IMR-90 (cell line): ENCODE results near the gene C10orf95. TPM values are rescaled to one million over a fixed set of nuclear protein-coding genes. Genes with fewer than 3 reads are reported as not detected.

Experiments used
- ATAC-seq: fragments of 200-7000 bp; cut with Tn5 transposase; 2 replicates; pipeline ENCODE4 v1.9.1; 2020; ENCODE audit warnings: low read depth, mild to moderate bottlenecking, moderate library complexity
- BruUV-seq: library from RNA; stranded (reverse); fragments of 400-500 nt; replicated peaks from 2 replicates; lab custom pipeline; 2021; lab: Mats Ljungman, UMichigan
- CTCF ChIA-PET: fragments of 300-600 bp; formaldehyde crosslinking; extraction: SDS; loops from one replicate; lab custom pipeline; 2021; ENCODE audit warnings: antibody characterized with exemption; lab: Yijun Ruan, JAX
- POLR2A ChIA-PET: fragments of 300-600 bp; sonication (Branson Sonifier 250); formaldehyde crosslinking; loops from one replicate; lab custom pipeline; 2022; ENCODE audit warnings: antibody characterized with exemption; ENCODE audit not compliant: unreplicated experiment; lab: Charles Lee
- DNase-seq: peaks from one replicate; pipeline ENCODE4 v3.0.0; 2013
- H2AFZ ChIP-seq: replicated peaks from 2 replicates; pipeline ENCODE3; 2013; ENCODE audit warnings: low read length, mild to moderate bottlenecking; ENCODE audit not compliant: poor library complexity
- H2AK5ac ChIP-seq: 2 replicates; pipeline ENCODE4 v1.6.1; 2013; ENCODE audit warnings: low read depth, low read length, inconsistent platforms
- H2AK9ac ChIP-seq: replicated peaks from 2 replicates; pipeline ENCODE3; 2013; ENCODE audit warnings: mild to moderate bottlenecking, low read depth, low read length, moderate library complexity; ENCODE audit not compliant: poor library complexity
- H2BK120ac ChIP-seq: 2 replicates; pipeline ENCODE4 v1.6.1; 2013; ENCODE audit warnings: low read depth, low read length, inconsistent platforms
- H2BK15ac ChIP-seq: 3 replicates; pipeline ENCODE4 v1.6.1; 2013; ENCODE audit warnings: low read depth, low read length, inconsistent platforms
- H2BK20ac ChIP-seq: 2 replicates; pipeline ENCODE4 v1.6.1; 2013; ENCODE audit warnings: low read depth, mild to moderate bottlenecking, inconsistent platforms, low read length, moderate library complexity
- H2BK5ac ChIP-seq: 2 replicates; pipeline ENCODE4 v1.6.1; 2013; ENCODE audit warnings: mild to moderate bottlenecking, low read depth, low read length, inconsistent platforms; ENCODE audit not compliant: poor library complexity, severe bottlenecking
- H3K14ac ChIP-seq: replicated peaks from 2 replicates; pipeline ENCODE4 v1.6.1; 2013; ENCODE audit warnings: low read depth, low read length, inconsistent platforms
- H3K18ac ChIP-seq: 2 replicates; pipeline ENCODE4 v1.6.1; 2013; ENCODE audit warnings: low read depth, low read length, control low read depth
- H3K23ac ChIP-seq: 2 replicates; pipeline ENCODE4 v1.6.1; 2013; ENCODE audit warnings: low read depth, low read length, inconsistent platforms
- H3K27ac ChIP-seq: 2 replicates; pipeline ENCODE4 v1.5.1; 2013; ENCODE audit warnings: mild to moderate bottlenecking, control low read depth, low read length; ENCODE audit not compliant: insufficient read depth
- H3K27me3 ChIP-seq: 2 replicates; pipeline ENCODE4 v1.6.1; 2013; ENCODE audit warnings: low read length; ENCODE audit not compliant: control insufficient read depth, insufficient read depth
- H3K36me3 ChIP-seq: 2 replicates; pipeline ENCODE4 v1.6.1; 2013; ENCODE audit warnings: low read length, mixed read lengths; ENCODE audit not compliant: control insufficient read depth, insufficient read depth
- H3K4ac ChIP-seq: 2 replicates; pipeline ENCODE4 v1.6.1; 2013; ENCODE audit warnings: low read depth, low read length, inconsistent platforms
- H3K4me1 ChIP-seq: 2 replicates; pipeline ENCODE4 v1.6.1; 2013; ENCODE audit warnings: low read length, mixed read lengths; ENCODE audit not compliant: control insufficient read depth, insufficient read depth
- H3K4me2 ChIP-seq: 2 replicates; pipeline ENCODE4 v1.6.1; 2013; ENCODE audit warnings: low read depth, mild to moderate bottlenecking, control low read depth, low read length, moderate library complexity
- H3K4me3 ChIP-seq: 2 replicates; pipeline ENCODE4 v1.5.1; 2013; ENCODE audit warnings: low read depth, mild to moderate bottlenecking, control low read depth, low read length, moderate library complexity; ENCODE audit not compliant: insufficient read depth
- H3K56ac ChIP-seq: 2 replicates; pipeline ENCODE4 v1.6.1; 2013; ENCODE audit warnings: low read length, inconsistent platforms; ENCODE audit not compliant: insufficient read depth; ENCODE audit errors: extremely low read depth
- H3K79me1 ChIP-seq, 2 experiments: 2 replicates each; pipeline ENCODE4 v1.6.1; 2013; ENCODE audit warnings: low read length in 2 of 2, inconsistent platforms in 1 of 2, low read depth in 1 of 2
- H3K9ac ChIP-seq: 2 replicates; pipeline ENCODE4 v1.6.1; 2013; ENCODE audit warnings: low read depth, low read length, control low read depth
- H3K9me1 ChIP-seq: 2 replicates; pipeline ENCODE4 v1.6.1; 2013; ENCODE audit warnings: low read length, inconsistent platforms; ENCODE audit not compliant: insufficient read depth
- H3K9me3 ChIP-seq: 2 replicates; pipeline ENCODE4 v1.6.1; 2013; ENCODE audit warnings: low read length; ENCODE audit not compliant: control insufficient read depth, insufficient read depth
- H4K20me1 ChIP-seq: 2 replicates; pipeline ENCODE4 v1.6.1; 2013; ENCODE audit warnings: low read length, inconsistent platforms; ENCODE audit not compliant: insufficient read depth
- H4K5ac ChIP-seq: 2 replicates; pipeline ENCODE4 v1.6.1; 2013; ENCODE audit warnings: mild to moderate bottlenecking, low read depth, low read length, control low read depth
- H4K8ac ChIP-seq, 2 experiments: 2 replicates each; pipeline ENCODE4 v1.6.1; 2013; ENCODE audit warnings: low read depth in 2 of 2, low read length in 2 of 2, control low read depth in 1 of 2, inconsistent platforms in 1 of 2
- H4K91ac ChIP-seq: 2 replicates; pipeline ENCODE4 v1.6.1; 2013; ENCODE audit warnings: low read depth, low read length, inconsistent platforms; ENCODE audit not compliant: insufficient read depth
- BHLHE40 ChIP-seq: fragments of 150-350 bp; IDR thresholded peaks from 2 replicates; pipeline ENCODE4 v1.6.1; 2016; ENCODE audit warnings: mild to moderate bottlenecking, low read depth, low read length
- CEBPB ChIP-seq: IDR thresholded peaks from 2 replicates; pipeline ENCODE4 v1.6.1; 2012; ENCODE audit warnings: low read depth, low read length, improper control_type of control experiment
- CHD1 ChIP-seq: IDR thresholded peaks from 2 replicates; pipeline ENCODE4 v1.6.1; 2012; ENCODE audit warnings: low read depth, low read length, improper control_type of control experiment
- FOS ChIP-seq: fragments of 150-350 bp; IDR thresholded peaks from 2 replicates; pipeline ENCODE4 v1.6.1; 2016; ENCODE audit warnings: low read depth, low read length
- MAFK ChIP-seq: IDR thresholded peaks from 2 replicates; pipeline ENCODE4 v1.6.1; 2012; ENCODE audit warnings: low read depth, low read length, improper control_type of control experiment
- MAZ ChIP-seq: IDR thresholded peaks from 2 replicates; pipeline ENCODE4 v1.6.1; 2012; ENCODE audit warnings: low read depth, mild to moderate bottlenecking, low read length, improper control_type of control experiment, moderate library complexity, borderline replicate concordance
- MXI1 ChIP-seq: IDR thresholded peaks from 2 replicates; pipeline ENCODE4 v1.6.1; 2012; ENCODE audit warnings: low read depth, mild to moderate bottlenecking, low read length, moderate library complexity, borderline replicate concordance
- NFE2L2 ChIP-seq: fragments of 150-350 bp; IDR thresholded peaks from 2 replicates; pipeline ENCODE4 v1.6.1; 2016; ENCODE audit warnings: low read depth, mild to moderate bottlenecking, low read length
- POLR2A ChIP-seq: IDR thresholded peaks from 2 replicates; pipeline ENCODE4 v1.6.1; 2012; ENCODE audit warnings: mild to moderate bottlenecking, low read depth, low read length
- RAD21 ChIP-seq: IDR thresholded peaks from 2 replicates; pipeline ENCODE4 v1.6.1; 2012; ENCODE audit warnings: low read length, improper control_type of control experiment
- RCOR1 ChIP-seq: IDR thresholded peaks from 2 replicates; pipeline ENCODE4 v1.6.1; 2012; ENCODE audit warnings: mild to moderate bottlenecking, low read length, improper control_type of control experiment; ENCODE audit not compliant: insufficient replicate concordance
- RFX5 ChIP-seq: IDR thresholded peaks from 2 replicates; pipeline ENCODE4 v1.8.0; 2012; ENCODE audit warnings: low read depth, mild to moderate bottlenecking, low read length, moderate library complexity
- SMC3 ChIP-seq: fragments of 150-350 bp; IDR thresholded peaks from 2 replicates; pipeline ENCODE4 v1.6.1; 2016; ENCODE audit warnings: low read depth, mild to moderate bottlenecking, antibody characterized with exemption, low read length, moderate library complexity
- WGBS, 2 experiments: methylation state at CpG; one replicate each; pipeline versions ENCODE4 v1.1.5 to v1.1.7; 2013; ENCODE audit warnings: missing lambda C conversion rate in 2 of 2; ENCODE audit not compliant: insufficient read length in 1 of 2; ENCODE audit errors: extremely low coverage in 2 of 2; 5-methylcytosine and 5-hydroxymethylcytosine counted together
- dilution Hi-C: fragments of 300-500 bp; cut with HindIII; formaldehyde crosslinking; loops from one replicate; pipeline ENCODE4 v1.14.3; 2018; ENCODE audit warnings: low sequenced_read_pairs; ENCODE audit not compliant: unreplicated experiment
- in situ Hi-C: fragments of 300-500 bp; cut with MboI; formaldehyde crosslinking; loops from 3 replicates; pipeline ENCODE4 v1.14.3; 2019; ENCODE audit warnings: low sequenced_read_pairs, inconsistent platforms, mixed read lengths
- intact Hi-C: fragments of 100-400 bp; cut with micrococcal nuclease; formaldehyde crosslinking; loops from 2 replicates; pipeline ENCODE4 v1.10.0; 2022
- polyA plus RNA-seq, 3 experiments: library from polyadenylated mRNA; depleted of rRNA; stranded (reverse); fragments of >200 nt; gene quantifications; 2 replicates each; pipeline ENCODE4 v1.2.3, GENCODE V29; 2012; ENCODE audit warnings: low replicate concordance in 1 of 3
- total RNA-seq: library from RNA; depleted of rRNA; stranded (reverse); fragments of >200 nt; gene quantifications from 2 replicates; pipeline ENCODE4 v1.2.3, GENCODE V29; 2012
- TF ChIP-seq, protein P1 (sequence below): conservative IDR thresholded peaks from 2 replicates; pipeline ENCODE4 v1.5.1; 2012; ENCODE audit warnings: mild to moderate bottlenecking, low read depth, low read length, improper control_type of control experiment
- TF ChIP-seq, protein P2 (sequence below): fragments of 150-350 bp; IDR thresholded peaks from 2 replicates; pipeline ENCODE4 v1.6.1; 2016; ENCODE audit warnings: low read depth, mild to moderate bottlenecking, low read length, moderate library complexity, borderline replicate concordance
- TF ChIP-seq, protein P3 (sequence below): fragments of 150-350 bp; IDR thresholded peaks from 2 replicates; pipeline ENCODE4 v1.6.1; 2017; ENCODE audit warnings: mild to moderate bottlenecking, antibody characterized with exemption, low read length, low read depth

C10orf95 gene
- total and polyA plus RNA-seq, 2 of the 4 experiments (the other 2 are of a cell fraction) = not detected

DNA sequence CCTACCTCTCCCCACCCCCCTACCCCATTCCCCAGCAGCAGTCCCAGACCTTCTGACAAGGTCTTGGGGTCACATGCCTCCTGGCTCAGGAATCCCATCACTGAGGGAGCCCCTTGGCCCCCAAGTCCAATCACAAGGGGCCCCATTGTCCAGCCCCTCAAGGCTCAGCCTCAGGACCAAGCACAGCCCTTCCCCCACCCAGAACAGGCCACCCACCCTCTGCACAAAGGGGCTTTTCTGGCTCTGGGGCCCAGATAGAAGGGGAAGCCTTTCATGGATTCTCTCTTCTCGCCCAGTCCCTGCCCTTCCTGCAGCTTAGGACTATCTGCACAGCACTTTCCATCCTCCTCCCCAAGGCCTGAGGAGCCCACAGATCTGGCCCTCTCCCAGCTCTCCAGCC is 25.9 kb downstream of the C10orf95 start:
- Histone ChIP-seq H3K27ac (no peak overlapping the region), H4K5ac (no peak overlapping the region), H3K14ac (no peak overlapping the region), H3K36me3 (peaks cover 6% of the 10 kb centered on the region; the same call in 1 of the 2 replicates), H4K8ac (no peak overlapping the region), H3K9ac (no peak overlapping the region), H2BK20ac (no peak overlapping the region), H2BK5ac (no peak overlapping the region), H3K4me1 (peaks cover 6% of the 10 kb centered on the region), H2AK9ac (no peak overlapping the region), H4K20me1 (no peaks in the 10 kb centered on the region), H2AFZ (no peak overlapping the region), H2BK15ac (no peak overlapping the region), H3K4me3 (no peak overlapping the region), H2AK5ac (no peak overlapping the region), H3K27me3 (no peaks in the 10 kb centered on the region), H3K56ac (no peak overlapping the region), H3K4ac (no peak overlapping the region), H3K9me3 (no peaks in the 10 kb centered on the region), H4K91ac (no peak overlapping the region), H3K18ac (no peak overlapping the region), H2BK120ac (no peak overlapping the region), H3K79me1 (peaks cover 3 to 44% of the 10 kb centered on the region in 2 experiments; a peak in 3 of 4 replicates), H3K4me2 (no peak overlapping the region), H3K9me1 (0 out of 2 replicates have a peak, but pooled peaks cover 4% of the 10 kb centered on the region), H3K23ac (no peak overlapping the region)
- ATAC-seq = no peak
- intact Hi-C loops = no loop called here
- WGBS, 2 experiments = no CpG with 5 or more reads among the region's 1 CpG
- in situ Hi-C loops = no loop called here
- CTCF ChIA-PET = no interaction called here
- dilution Hi-C loops = no loop called here
- no peak for DNase-seq
- TF ChIP-seq BHLHE40 (no peak), NFE2L2 (no peak), MXI1 (no peak), MAFK (no peak), RCOR1 (no peak), CEBPB (no peak), CHD1 (no peak), SMC3 (no peak), MAZ (no peak), RFX5 (no peak), POLR2A (no peak), FOS (no peak), RAD21 (no peak)
- TF ChIP-seq, protein P1, sequence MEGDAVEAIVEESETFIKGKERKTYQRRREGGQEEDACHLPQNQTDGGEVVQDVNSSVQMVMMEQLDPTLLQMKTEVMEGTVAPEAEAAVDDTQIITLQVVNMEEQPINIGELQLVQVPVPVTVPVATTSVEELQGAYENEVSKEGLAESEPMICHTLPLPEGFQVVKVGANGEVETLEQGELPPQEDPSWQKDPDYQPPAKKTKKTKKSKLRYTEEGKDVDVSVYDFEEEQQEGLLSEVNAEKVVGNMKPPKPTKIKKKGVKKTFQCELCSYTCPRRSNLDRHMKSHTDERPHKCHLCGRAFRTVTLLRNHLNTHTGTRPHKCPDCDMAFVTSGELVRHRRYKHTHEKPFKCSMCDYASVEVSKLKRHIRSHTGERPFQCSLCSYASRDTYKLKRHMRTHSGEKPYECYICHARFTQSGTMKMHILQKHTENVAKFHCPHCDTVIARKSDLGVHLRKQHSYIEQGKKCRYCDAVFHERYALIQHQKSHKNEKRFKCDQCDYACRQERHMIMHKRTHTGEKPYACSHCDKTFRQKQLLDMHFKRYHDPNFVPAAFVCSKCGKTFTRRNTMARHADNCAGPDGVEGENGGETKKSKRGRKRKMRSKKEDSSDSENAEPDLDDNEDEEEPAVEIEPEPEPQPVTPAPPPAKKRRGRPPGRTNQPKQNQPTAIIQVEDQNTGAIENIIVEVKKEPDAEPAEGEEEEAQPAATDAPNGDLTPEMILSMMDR = no peak
- TF ChIP-seq, protein P2, sequence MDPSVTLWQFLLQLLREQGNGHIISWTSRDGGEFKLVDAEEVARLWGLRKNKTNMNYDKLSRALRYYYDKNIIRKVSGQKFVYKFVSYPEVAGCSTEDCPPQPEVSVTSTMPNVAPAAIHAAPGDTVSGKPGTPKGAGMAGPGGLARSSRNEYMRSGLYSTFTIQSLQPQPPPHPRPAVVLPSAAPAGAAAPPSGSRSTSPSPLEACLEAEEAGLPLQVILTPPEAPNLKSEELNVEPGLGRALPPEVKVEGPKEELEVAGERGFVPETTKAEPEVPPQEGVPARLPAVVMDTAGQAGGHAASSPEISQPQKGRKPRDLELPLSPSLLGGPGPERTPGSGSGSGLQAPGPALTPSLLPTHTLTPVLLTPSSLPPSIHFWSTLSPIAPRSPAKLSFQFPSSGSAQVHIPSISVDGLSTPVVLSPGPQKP = no peak
- TF ChIP-seq, protein P3, sequence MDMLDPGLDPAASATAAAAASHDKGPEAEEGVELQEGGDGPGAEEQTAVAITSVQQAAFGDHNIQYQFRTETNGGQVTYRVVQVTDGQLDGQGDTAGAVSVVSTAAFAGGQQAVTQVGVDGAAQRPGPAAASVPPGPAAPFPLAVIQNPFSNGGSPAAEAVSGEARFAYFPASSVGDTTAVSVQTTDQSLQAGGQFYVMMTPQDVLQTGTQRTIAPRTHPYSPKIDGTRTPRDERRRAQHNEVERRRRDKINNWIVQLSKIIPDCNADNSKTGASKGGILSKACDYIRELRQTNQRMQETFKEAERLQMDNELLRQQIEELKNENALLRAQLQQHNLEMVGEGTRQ = no peak
- POLR2A ChIA-PET = no interaction called here
- no TSS peak for BruUV-seq
